NOMO-1 treated with DMSO at 0.1 percent for 48 hours (cell line): ENCODE measurements around the gene PCDH9.

Experiments
- DNase-seq: peaks from one replicate; lab custom pipeline; 2025; ENCODE audit not compliant: unreplicated experiment; lab: John Stamatoyannopoulos, UW

The PCDH9 gene

GRCh38 chr13:66359910-66360552 lies 870.1 kb downstream of the PCDH9 start:
- no peak for DNase-seq

GRCh38 chr13:66359393-66359792 lies 870.7 kb downstream of the PCDH9 start:
- DNase-seq = no peak

GRCh38 chr13:66358564-66358963 lies 871.6 kb downstream of the PCDH9 start:
- no peak for DNase-seq

GRCh38 chr13:66357463-66357862 lies 872.7 kb downstream of the PCDH9 start:
- no peak for DNase-seq

- DNase-seq = no peak
Measured at GRCh38 chr13:66354879-66355751, 875.0 kb downstream of the PCDH9 start.

- DNase-seq = no peak
Measured at GRCh38 chr13:66353664-66354063, 876.5 kb downstream of the PCDH9 start.

- no peak for DNase-seq
Measured at GRCh38 chr13:66349966-66350365, 880.2 kb downstream of the PCDH9 start.

- DNase-seq = no peak
Measured at GRCh38 chr13:66348745-66349690, 881.1 kb downstream of the PCDH9 start.

GRCh38 chr13:66347486-66348117 lies 882.5 kb downstream of the PCDH9 start:
- DNase-seq = no peak

- no peak for DNase-seq
Measured at GRCh38 chr13:66345971-66346370, 884.2 kb downstream of the PCDH9 start.

- DNase-seq = no peak
Measured at GRCh38 chr13:66345518-66345810, 884.7 kb downstream of the PCDH9 start.

- DNase-seq = no peak
Measured at GRCh38 chr13:66344805-66345517, 885.2 kb downstream of the PCDH9 start.

- no peak for DNase-seq
Measured at GRCh38 chr13:66343224-66343828, 886.8 kb downstream of the PCDH9 start.

GRCh38 chr13:66341635-66342377 lies 888.3 kb downstream of the PCDH9 start:
- no peak for DNase-seq

GRCh38 chr13:66339214-66339613 lies 890.9 kb downstream of the PCDH9 start:
- no peak for DNase-seq

GRCh38 chr13:66338542-66338941 lies 891.6 kb downstream of the PCDH9 start:
- DNase-seq = no peak

- no peak for DNase-seq
Measured at GRCh38 chr13:66335626-66336025, 894.5 kb downstream of the PCDH9 start.

GRCh38 chr13:66329988-66330451 lies 900.1 kb downstream of the PCDH9 start:
- DNase-seq = peak; percentile 27

GRCh38 chr13:66328476-66328875 lies 901.7 kb downstream of the PCDH9 start:
- no peak for DNase-seq
